Heart left ventricle (tissue), 16 donors: ENCODE results near the gene TMEM258. TPM values are rescaled to one million over a fixed set of nuclear protein-coding genes. Genes with fewer than 3 reads are reported as not detected.

Experiments used
- ATAC-seq, 4 donors: fragments of 200-7000 bp; cut with Tn5 transposase; one replicate each; pipeline ENCODE4 v1.9.1; 2020 to 2022; ENCODE audit warnings: moderate library complexity in 4 of 4, mild to moderate bottlenecking in 3 of 4, moderate number of reproducible peaks in 1 of 4
- DNase-seq, 5 donors: peaks; one replicate each; pipeline ENCODE4 v3.0.0-alpha.2; 2020
- H3K27ac ChIP-seq, 12 donors: fragments of 200-600 bp; sonication (generic) in 4 of 12; one replicate each; pipeline versions ENCODE4 v1.5.0 to v1.8.0; 2016 to 2022; ENCODE audit warnings: mild to moderate bottlenecking in 2 of 12
- H3K27me3 ChIP-seq, 9 donors: fragments of 200-600 bp; sonication (generic) in 2 of 9; one replicate each; pipeline versions ENCODE4 v1.5.1 to v1.8.0; 2016 to 2022; ENCODE audit warnings: mild to moderate bottlenecking in 3 of 9
- H3K36me3 ChIP-seq, 9 donors: fragments of 200-600 bp; sonication (generic) in 2 of 9; one replicate each; pipeline versions ENCODE4 v1.5.0 to v1.8.0; 2018 to 2022; ENCODE audit warnings: mild to moderate bottlenecking in 2 of 9
- H3K4me1 ChIP-seq, 12 donors: fragments of 200-600 bp; sonication (generic) in 4 of 12; one replicate each; pipeline versions ENCODE4 v1.5.0 to v1.8.0; 2016 to 2022; ENCODE audit warnings: mild to moderate bottlenecking in 3 of 12
- H3K4me3 ChIP-seq, 12 donors: fragments of 200-600 bp; sonication (generic) in 4 of 12; one replicate each; pipeline versions ENCODE4 v1.5.0 to v1.8.0; 2017 to 2022; ENCODE audit warnings: mild to moderate bottlenecking in 9 of 12, moderate library complexity in 4 of 12
- H3K9me3 ChIP-seq, 12 donors: fragments of 200-600 bp; sonication (generic) in 4 of 12; one replicate each; pipeline versions ENCODE4 v1.5.0 to v1.8.0; 2016 to 2022; ENCODE audit warnings: mild to moderate bottlenecking in 1 of 12
- POLR2A ChIP-seq, 2 donors: fragments of 450-650 bp; IDR thresholded peaks; one replicate each; pipeline ENCODE4 v1.6.1; 2017; ENCODE audit warnings: antibody characterized with exemption in 2 of 2, mild to moderate bottlenecking in 2 of 2, moderate library complexity in 2 of 2
- WGBS, 4 donors: extraction: QIAGEN DNeasy Blood & Tissue Kit in 2 of 4; methylation state at CpG; one replicate each; pipeline versions ENCODE4 v1.1.5 to v1.1.7; 2013 to 2018; 5-methylcytosine and 5-hydroxymethylcytosine counted together
- intact Hi-C, 10 donors: fragments of 100-400 bp; cut with DNase I; formaldehyde crosslinking; loops; one replicate each; pipeline versions ENCODE4 v1.11.1 to v1.14.2; 2022
- polyA plus RNA-seq, 2 donors: library from polyadenylated mRNA; stranded (reverse); fragments of 200-250 nt; gene quantifications; one replicate each; pipeline ENCODE4 v1.2.3, GENCODE V29; 2013
- total RNA-seq, 9 donors: library from RNA; depleted of rRNA in 2 of 9; stranded (reverse); fragments of >200 nt in 2 of 9; fragmentation: NEBNext Ultra II Directional in 3 of 9; extraction: Animal tissue kit (Norgen Biotek cat#: 25700) in 3 of 9; gene quantifications; one replicate each; pipeline versions ENCODE4 v1.1.0 to v1.2.4, GENCODE V29; 2016 to 2023
- TF ChIP-seq, protein P1 (sequence below), 12 donors: fragments of 200-600 bp; sonication (generic) in 4 of 12; IDR thresholded peaks; one replicate each; pipeline versions ENCODE4 v1.5.0 to v1.8.0; 2018 to 2022; ENCODE audit warnings: antibody characterized with exemption in 12 of 12, mild to moderate bottlenecking in 5 of 12
- donor health status: ischemic (EF 13 %, LVEDD 7.1; RV severe dilation, severe dysfunction).
- donor health status: healthy with polysubstance abuse.
- donor health status: DM: no; HTN: yes; CAD: no.
- donor health status: DM: no; HTN: no; CAD: no.
- donor health status: ischemic (EF 25% LVEDD 6.9; RV normal size, moderate dysfunction).
- donor health status: ischemic (EF 25% LVEDD 5.7; RV mildly dilated, moderate dysfunction).
- donor health status: healthy.
- donor health status: DM: yes; HTN: yes; CAD: no.
- donor health status: ischemic (EF 35%, LVEDD 5.7; RV mildly dilated, moderate dysfunction).
- donor health status: nonischemic (EF 11% LVEDD 7.7; RV severe dilation, severe dysfunction).
- donor health status: DM: yes; HTN: yes; CAD: no.
- donor health status: PGD.
- donor health status: ischemic (EF 29% LVEDD 5.4; RV normal size, mild dysfunction).
- donor health status: nonischemic (EF 23%, LVEDD 6.1; RV moderate dilation, normal function).

Gene TMEM258
- total and polyA plus RNA-seq, 11 donors = 48.0 to 139 (median 109) TPM

- H3K27ac ChIP-seq = no peak overlapping the region
- DNase-seq (no peak), ATAC-seq (no peak)
- TF ChIP-seq POLR2A (IDR thresholded peaks at IDR 0.05) = no peak
- TF ChIP-seq, protein P1, sequence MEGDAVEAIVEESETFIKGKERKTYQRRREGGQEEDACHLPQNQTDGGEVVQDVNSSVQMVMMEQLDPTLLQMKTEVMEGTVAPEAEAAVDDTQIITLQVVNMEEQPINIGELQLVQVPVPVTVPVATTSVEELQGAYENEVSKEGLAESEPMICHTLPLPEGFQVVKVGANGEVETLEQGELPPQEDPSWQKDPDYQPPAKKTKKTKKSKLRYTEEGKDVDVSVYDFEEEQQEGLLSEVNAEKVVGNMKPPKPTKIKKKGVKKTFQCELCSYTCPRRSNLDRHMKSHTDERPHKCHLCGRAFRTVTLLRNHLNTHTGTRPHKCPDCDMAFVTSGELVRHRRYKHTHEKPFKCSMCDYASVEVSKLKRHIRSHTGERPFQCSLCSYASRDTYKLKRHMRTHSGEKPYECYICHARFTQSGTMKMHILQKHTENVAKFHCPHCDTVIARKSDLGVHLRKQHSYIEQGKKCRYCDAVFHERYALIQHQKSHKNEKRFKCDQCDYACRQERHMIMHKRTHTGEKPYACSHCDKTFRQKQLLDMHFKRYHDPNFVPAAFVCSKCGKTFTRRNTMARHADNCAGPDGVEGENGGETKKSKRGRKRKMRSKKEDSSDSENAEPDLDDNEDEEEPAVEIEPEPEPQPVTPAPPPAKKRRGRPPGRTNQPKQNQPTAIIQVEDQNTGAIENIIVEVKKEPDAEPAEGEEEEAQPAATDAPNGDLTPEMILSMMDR (IDR thresholded peaks at IDR 0.05) = no peak
- peaks cover 0 to 20% (median 8%) of the 10 kb centered on the region in 12 donors for H3K4me1 ChIP-seq
- WGBS, 4 donors = 72 to 81% (median 78%) methylated on average over 10 of the region's 10 CpGs
- H3K36me3 ChIP-seq = no peaks in the 10 kb centered on the region
- no peaks in the 10 kb centered on the region for H3K9me3 ChIP-seq
- no peaks in the 10 kb centered on the region for H3K27me3 ChIP-seq
- no peak overlapping the region for H3K4me3 ChIP-seq
- intact Hi-C loops = no loop called here
These were observed 19.0 kb downstream of the TMEM258 start for GRCh38 chr11:61773356-61773755.

GRCh38 chr11:61771985-61772455 is 20.4 kb downstream of the TMEM258 start:
- Histone ChIP-seq H3K9me3 (no peaks in the 10 kb centered on the region), H3K27me3 (no peaks in the 10 kb centered on the region), H3K36me3 (no peaks in the 10 kb centered on the region), H3K27ac (no peak overlapping the region), H3K4me1 (peaks cover 0 to 11% (median 1%) of the 10 kb centered on the region in 12 donors), H3K4me3 (no peak overlapping the region)
- intact Hi-C loops = no loop called here
- TF ChIP-seq POLR2A (IDR thresholded peaks at IDR 0.05) = no peak
- TF ChIP-seq, protein P1 (IDR thresholded peaks at IDR 0.05) = no peak
- DNase-seq (no peak), ATAC-seq (no peak)
- 42 to 55% (median 46%) methylated on average over 2 to 7 of the region's 7 CpGs for WGBS, 4 donors

DNA sequence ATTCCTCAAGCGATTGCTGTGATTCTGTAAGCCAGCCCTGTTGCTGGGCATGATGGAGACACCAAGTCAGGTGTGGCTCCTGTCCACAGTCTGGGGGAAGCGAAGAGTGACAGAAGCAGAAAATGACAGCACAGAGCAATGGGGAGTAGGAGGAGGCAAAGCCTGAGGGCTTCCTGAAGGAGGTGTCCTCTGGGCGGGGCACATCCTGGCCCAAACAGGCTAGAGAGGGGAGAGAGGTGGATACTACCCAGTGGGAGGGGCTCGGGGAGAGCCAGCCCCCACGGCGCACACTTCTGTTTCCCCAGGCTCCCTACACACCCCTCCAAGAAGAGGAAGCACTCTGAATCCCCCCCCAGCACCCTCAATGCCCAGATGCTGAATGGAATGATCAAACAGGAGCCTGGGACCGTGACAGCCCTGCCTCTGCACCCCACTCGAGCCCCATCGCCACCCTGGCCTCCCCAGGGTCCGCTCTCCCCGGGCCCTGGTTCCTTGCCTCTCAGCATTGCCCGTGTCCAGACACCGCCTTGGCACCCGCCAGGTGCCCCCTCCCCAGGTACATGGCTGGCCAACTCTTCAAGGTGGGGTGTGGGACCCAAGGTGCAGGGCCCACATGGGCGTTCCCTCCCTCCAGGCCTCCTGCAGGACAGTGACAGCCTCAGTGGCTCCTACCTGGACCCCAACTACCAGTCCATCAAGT is 21.1 kb downstream of the TMEM258 start:
- ATAC-seq (no peak), DNase-seq (no peak)
- Histone ChIP-seq H3K9me3 (no peaks in the 10 kb centered on the region), H3K27me3 (no peaks in the 10 kb centered on the region), H3K27ac (no peak overlapping the region), H3K36me3 (no peaks in the 10 kb centered on the region), H3K4me3 (no peak overlapping the region), H3K4me1 (peaks cover 0 to 9% (median 0%) of the 10 kb centered on the region in 12 donors)
- 86 to 91% (median 90%) methylated on average over 13 to 15 of the region's 15 CpGs for WGBS, 4 donors
- intact Hi-C loops = no loop called here
- TF ChIP-seq POLR2A (IDR thresholded peaks at IDR 0.05) = no peak
- TF ChIP-seq, protein P1 (IDR thresholded peaks at IDR 0.05) = no peak

GRCh38 chr11:61769946-61770683 is 22.3 kb downstream of the TMEM258 start:
- no peaks in the 10 kb centered on the region for H3K27me3 ChIP-seq
- intact Hi-C loops = no loop called here
- H3K4me3 ChIP-seq = no peak overlapping the region
- no peak overlapping the region for H3K27ac ChIP-seq
- no peak for ATAC-seq
- H3K9me3 ChIP-seq = no peaks in the 10 kb centered on the region
- TF ChIP-seq, protein P1 (IDR thresholded peaks at IDR 0.05) = no peak
- TF ChIP-seq POLR2A (IDR thresholded peaks at IDR 0.05) = no peak
- H3K36me3 ChIP-seq = no peaks in the 10 kb centered on the region
- H3K4me1 ChIP-seq = peaks cover 0 to 9% (median 0%) of the 10 kb centered on the region in 12 donors
- 84 to 91% (median 89%) methylated on average over 14 to 20 of the region's 20 CpGs for WGBS, 4 donors
- no peak for DNase-seq
